ENCODE data around the gene FCN3. TPM values are rescaled to one million over a fixed set of nuclear protein-coding genes. Genes with fewer than 3 reads are reported as not detected.

FCN3 gene
- total and polyA plus RNA-seq, 9 of the 15 experiments (the other 6 are each of a cell fraction or from before 2014, with no cell fraction given), result 0.49 TPM; not detected in 8

DNA sequence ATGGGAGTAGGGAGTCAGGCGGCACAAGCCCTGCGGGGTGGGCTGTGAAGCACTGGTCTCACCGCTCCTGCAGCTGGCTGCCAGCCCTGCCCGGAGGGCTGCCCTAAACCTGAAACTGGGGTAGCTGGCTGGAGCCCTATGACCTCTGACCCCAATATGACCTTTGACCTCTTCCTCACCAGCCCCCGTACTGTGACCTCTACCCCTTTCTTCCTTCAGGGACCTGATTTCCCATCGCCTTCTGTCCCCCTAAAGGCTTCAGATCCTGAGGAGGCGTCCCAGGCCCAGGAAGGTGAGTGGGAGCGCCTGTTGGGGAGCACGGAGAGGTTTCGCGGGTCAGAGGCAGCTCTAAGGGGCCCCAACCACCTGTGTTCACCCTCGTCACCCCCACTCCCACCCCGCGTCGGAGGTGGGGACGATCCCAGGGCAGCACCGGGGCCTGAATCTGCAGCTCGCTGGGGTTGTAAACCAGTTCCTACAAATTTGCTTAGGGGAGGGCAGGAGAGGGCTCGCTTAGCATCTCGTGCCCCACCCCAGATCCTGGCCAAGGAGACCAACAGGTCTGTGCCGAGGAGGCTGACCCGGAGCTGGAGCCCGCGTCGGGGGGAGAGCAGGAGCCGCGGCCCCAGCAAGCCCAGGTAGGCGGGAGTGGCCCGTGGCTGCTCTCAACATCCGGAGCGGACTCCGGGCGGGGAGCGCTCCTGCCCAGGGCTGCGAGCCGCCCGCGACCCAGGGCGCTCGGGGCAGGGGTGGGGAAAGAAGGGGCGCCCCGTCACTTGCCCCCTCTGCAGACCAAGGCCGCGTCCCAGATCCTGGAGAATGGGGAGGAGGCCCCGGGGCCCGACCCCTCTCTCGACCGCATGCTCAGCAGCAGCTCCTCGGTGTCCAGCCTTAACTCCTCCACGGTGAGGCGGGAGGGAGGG, 25.5 kb downstream of the FCN3 start (continued):
- no peak for TF ChIP-seq ZFP30 (CRISPR knock-in tag; IDR thresholded peaks at IDR 0.05; ENCODE audit: borderline replicate concordance)
- no peak for TF ChIP-seq KDM5B (IDR thresholded peaks at IDR 0.05; ENCODE audit: insufficient replicate concordance, low read depth, low read length)
- peak; percentile 98 for TF ChIP-seq NR2C2 (CRISPR knock-in tag; IDR thresholded peaks at IDR 0.05)
- peak; percentile 98 for TF ChIP-seq NR2C2 (tag; IDR thresholded peaks at IDR 0.05)
- TF ChIP-seq LCOR (CRISPR knock-in tag; IDR thresholded peaks at IDR 0.05), result no peak
- TF ChIP-seq RFX5 (IDR thresholded peaks at IDR 0.05; ENCODE audit: low read depth, low read length), result no peak
- TF ChIP-seq, protein P1, sequence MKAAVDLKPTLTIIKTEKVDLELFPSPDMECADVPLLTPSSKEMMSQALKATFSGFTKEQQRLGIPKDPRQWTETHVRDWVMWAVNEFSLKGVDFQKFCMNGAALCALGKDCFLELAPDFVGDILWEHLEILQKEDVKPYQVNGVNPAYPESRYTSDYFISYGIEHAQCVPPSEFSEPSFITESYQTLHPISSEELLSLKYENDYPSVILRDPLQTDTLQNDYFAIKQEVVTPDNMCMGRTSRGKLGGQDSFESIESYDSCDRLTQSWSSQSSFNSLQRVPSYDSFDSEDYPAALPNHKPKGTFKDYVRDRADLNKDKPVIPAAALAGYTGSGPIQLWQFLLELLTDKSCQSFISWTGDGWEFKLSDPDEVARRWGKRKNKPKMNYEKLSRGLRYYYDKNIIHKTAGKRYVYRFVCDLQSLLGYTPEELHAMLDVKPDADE (conservative IDR thresholded peaks at IDR 0.05; ENCODE audit: control insufficient read depth, low read depth, low read length), result no peak
- TF ChIP-seq CREB1 (IDR thresholded peaks at IDR 0.05), result no peak
- TF ChIP-seq CREB1 (CRISPR knock-in tag; IDR thresholded peaks at IDR 0.05), result no peak
- peak; percentile 28 for TF ChIP-seq PCBP1 (IDR thresholded peaks at IDR 0.05; ENCODE audit: low read depth, low read length, poor library complexity, severe bottlenecking)
- TF ChIP-seq ARNT (IDR thresholded peaks at IDR 0.05), result no peak
- TF ChIP-seq, protein P2, sequence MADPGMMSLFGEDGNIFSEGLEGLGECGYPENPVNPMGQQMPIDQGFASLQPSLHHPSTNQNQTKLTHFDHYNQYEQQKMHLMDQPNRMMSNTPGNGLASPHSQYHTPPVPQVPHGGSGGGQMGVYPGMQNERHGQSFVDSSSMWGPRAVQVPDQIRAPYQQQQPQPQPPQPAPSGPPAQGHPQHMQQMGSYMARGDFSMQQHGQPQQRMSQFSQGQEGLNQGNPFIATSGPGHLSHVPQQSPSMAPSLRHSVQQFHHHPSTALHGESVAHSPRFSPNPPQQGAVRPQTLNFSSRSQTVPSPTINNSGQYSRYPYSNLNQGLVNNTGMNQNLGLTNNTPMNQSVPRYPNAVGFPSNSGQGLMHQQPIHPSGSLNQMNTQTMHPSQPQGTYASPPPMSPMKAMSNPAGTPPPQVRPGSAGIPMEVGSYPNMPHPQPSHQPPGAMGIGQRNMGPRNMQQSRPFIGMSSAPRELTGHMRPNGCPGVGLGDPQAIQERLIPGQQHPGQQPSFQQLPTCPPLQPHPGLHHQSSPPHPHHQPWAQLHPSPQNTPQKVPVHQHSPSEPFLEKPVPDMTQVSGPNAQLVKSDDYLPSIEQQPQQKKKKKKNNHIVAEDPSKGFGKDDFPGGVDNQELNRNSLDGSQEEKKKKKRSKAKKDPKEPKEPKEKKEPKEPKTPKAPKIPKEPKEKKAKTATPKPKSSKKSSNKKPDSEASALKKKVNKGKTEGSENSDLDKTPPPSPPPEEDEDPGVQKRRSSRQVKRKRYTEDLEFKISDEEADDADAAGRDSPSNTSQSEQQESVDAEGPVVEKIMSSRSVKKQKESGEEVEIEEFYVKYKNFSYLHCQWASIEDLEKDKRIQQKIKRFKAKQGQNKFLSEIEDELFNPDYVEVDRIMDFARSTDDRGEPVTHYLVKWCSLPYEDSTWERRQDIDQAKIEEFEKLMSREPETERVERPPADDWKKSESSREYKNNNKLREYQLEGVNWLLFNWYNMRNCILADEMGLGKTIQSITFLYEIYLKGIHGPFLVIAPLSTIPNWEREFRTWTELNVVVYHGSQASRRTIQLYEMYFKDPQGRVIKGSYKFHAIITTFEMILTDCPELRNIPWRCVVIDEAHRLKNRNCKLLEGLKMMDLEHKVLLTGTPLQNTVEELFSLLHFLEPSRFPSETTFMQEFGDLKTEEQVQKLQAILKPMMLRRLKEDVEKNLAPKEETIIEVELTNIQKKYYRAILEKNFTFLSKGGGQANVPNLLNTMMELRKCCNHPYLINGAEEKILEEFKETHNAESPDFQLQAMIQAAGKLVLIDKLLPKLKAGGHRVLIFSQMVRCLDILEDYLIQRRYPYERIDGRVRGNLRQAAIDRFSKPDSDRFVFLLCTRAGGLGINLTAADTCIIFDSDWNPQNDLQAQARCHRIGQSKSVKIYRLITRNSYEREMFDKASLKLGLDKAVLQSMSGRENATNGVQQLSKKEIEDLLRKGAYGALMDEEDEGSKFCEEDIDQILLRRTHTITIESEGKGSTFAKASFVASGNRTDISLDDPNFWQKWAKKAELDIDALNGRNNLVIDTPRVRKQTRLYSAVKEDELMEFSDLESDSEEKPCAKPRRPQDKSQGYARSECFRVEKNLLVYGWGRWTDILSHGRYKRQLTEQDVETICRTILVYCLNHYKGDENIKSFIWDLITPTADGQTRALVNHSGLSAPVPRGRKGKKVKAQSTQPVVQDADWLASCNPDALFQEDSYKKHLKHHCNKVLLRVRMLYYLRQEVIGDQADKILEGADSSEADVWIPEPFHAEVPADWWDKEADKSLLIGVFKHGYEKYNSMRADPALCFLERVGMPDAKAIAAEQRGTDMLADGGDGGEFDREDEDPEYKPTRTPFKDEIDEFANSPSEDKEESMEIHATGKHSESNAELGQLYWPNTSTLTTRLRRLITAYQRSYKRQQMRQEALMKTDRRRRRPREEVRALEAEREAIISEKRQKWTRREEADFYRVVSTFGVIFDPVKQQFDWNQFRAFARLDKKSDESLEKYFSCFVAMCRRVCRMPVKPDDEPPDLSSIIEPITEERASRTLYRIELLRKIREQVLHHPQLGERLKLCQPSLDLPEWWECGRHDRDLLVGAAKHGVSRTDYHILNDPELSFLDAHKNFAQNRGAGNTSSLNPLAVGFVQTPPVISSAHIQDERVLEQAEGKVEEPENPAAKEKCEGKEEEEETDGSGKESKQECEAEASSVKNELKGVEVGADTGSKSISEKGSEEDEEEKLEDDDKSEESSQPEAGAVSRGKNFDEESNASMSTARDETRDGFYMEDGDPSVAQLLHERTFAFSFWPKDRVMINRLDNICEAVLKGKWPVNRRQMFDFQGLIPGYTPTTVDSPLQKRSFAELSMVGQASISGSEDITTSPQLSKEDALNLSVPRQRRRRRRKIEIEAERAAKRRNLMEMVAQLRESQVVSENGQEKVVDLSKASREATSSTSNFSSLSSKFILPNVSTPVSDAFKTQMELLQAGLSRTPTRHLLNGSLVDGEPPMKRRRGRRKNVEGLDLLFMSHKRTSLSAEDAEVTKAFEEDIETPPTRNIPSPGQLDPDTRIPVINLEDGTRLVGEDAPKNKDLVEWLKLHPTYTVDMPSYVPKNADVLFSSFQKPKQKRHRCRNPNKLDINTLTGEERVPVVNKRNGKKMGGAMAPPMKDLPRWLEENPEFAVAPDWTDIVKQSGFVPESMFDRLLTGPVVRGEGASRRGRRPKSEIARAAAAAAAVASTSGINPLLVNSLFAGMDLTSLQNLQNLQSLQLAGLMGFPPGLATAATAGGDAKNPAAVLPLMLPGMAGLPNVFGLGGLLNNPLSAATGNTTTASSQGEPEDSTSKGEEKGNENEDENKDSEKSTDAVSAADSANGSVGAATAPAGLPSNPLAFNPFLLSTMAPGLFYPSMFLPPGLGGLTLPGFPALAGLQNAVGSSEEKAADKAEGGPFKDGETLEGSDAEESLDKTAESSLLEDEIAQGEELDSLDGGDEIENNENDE (IDR thresholded peaks at IDR 0.05; ENCODE audit: low read depth, low read length), result no peak
- TF ChIP-seq ZNF124 (CRISPR knock-in tag; IDR thresholded peaks at IDR 0.05), result no peak
